Peyer's patch (tissue), 4 donors: ENCODE results near the gene SORBS1. TPM values are rescaled to one million over a fixed set of nuclear protein-coding genes. Genes with fewer than 3 reads are reported as not detected.

Experiments
- DNase-seq, 3 donors: peaks; one replicate each; pipeline ENCODE4 v3.0.0-alpha.2; 2017 to 2019
- H3K27ac ChIP-seq, 4 donors: fragments of 200-600 bp; sonication (generic); one replicate each; pipeline ENCODE4 v1.5.1; 2016 to 2019
- H3K27me3 ChIP-seq, 2 donors: fragments of 200-600 bp; sonication (generic); one replicate each; pipeline ENCODE4 v1.5.1; 2019
- H3K36me3 ChIP-seq, 3 donors: fragments of 200-600 bp; sonication (generic); one replicate each; pipeline ENCODE4 v1.5.1; 2016 to 2019
- H3K4me1 ChIP-seq, 4 donors: fragments of 200-600 bp; sonication (generic); one replicate each; pipeline ENCODE4 v1.5.1; 2016 to 2019
- H3K4me3 ChIP-seq, 4 donors: fragments of 200-600 bp; sonication (generic); 1 replicate in 3 of 4; 2 replicates in 1 of 4; pipeline ENCODE4 v1.5.1; 2016 to 2019; ENCODE audit warnings: mild to moderate bottlenecking in 1 of 4
- H3K9me3 ChIP-seq, 4 donors: fragments of 200-600 bp; sonication (generic); one replicate each; pipeline ENCODE4 v1.5.1; 2016 to 2019; ENCODE audit warnings: mild to moderate bottlenecking in 1 of 4
- CTCF ChIP-seq, 6 experiments: fragments of 450-650 bp in 4 of 6; fragments of 200-600 bp in 2 of 6; sonication (generic) in 1 of 6; IDR thresholded peaks; one replicate each; pipeline ENCODE4 v1.5.1; 2017 to 2019; ENCODE audit warnings: antibody characterized with exemption in 6 of 6, mild to moderate bottlenecking in 3 of 6, moderate library complexity in 1 of 6
- POLR2A ChIP-seq, 2 donors: fragments of 450-650 bp; IDR thresholded peaks; one replicate each; pipeline ENCODE4 v1.5.1; 2017; ENCODE audit warnings: antibody characterized with exemption in 2 of 2, mild to moderate bottlenecking in 2 of 2, moderate library complexity in 2 of 2
- total RNA-seq, 4 donors: library from RNA; depleted of rRNA; stranded (reverse); fragments of >200 nt; gene quantifications; one replicate each; pipeline ENCODE4 v1.1.0, GENCODE V29; 2016

The SORBS1 gene
- total RNA-seq, 4 donors from 2014 or later: 34.3 to 57.1 (median 48.7) TPM

GRCh38 chr10:95374597-95375209 is 186.5 kb downstream of the SORBS1 start:
- Histone ChIP-seq H3K4me1 (no peaks in the 10 kb centered on the region), H3K27ac (no peak overlapping the region), H3K4me3 (no peak overlapping the region), H3K27me3 (no peaks in the 10 kb centered on the region), H3K36me3 (peaks cover 0 to 3% (median 0%) of the 10 kb centered on the region in 3 donors), H3K9me3 (no peaks in the 10 kb centered on the region)
- DNase-seq: peak; percentile 32 to 85 (median 60)
- TF ChIP-seq CTCF (IDR thresholded peaks at IDR 0.05) (peak; percentile 18 to 89 (median 81)), POLR2A (IDR thresholded peaks at IDR 0.05) (no peak)

- no peaks in the 10 kb centered on the region for H3K27me3 ChIP-seq
- no peaks in the 10 kb centered on the region for H3K4me1 ChIP-seq
- TF ChIP-seq CTCF (IDR thresholded peaks at IDR 0.05) (no peak), POLR2A (IDR thresholded peaks at IDR 0.05) (no peak)
- no peak overlapping the region for H3K4me3 ChIP-seq
- no peaks in the 10 kb centered on the region for H3K9me3 ChIP-seq
- no peak for DNase-seq
- peaks cover 0 to 3% (median 0%) of the 10 kb centered on the region in 3 donors for H3K36me3 ChIP-seq
- no peak overlapping the region for H3K27ac ChIP-seq
Measured at GRCh38 chr10:95373660-95374059, 187.5 kb downstream of the SORBS1 start.

GRCh38 chr10:95364342-95364741 is 196.8 kb downstream of the SORBS1 start:
- Histone ChIP-seq H3K4me3 (no peak overlapping the region), H3K27me3 (no peaks in the 10 kb centered on the region), H3K27ac (no peak overlapping the region), H3K4me1 (peaks cover 0 to 7% (median 0%) of the 10 kb centered on the region in 4 donors), H3K9me3 (no peaks in the 10 kb centered on the region), H3K36me3 (no peaks in the 10 kb centered on the region)
- TF ChIP-seq CTCF (IDR thresholded peaks at IDR 0.05) (no peak), POLR2A (IDR thresholded peaks at IDR 0.05) (no peak)
- no peak for DNase-seq

- TF ChIP-seq CTCF (IDR thresholded peaks at IDR 0.05) (peak; percentile 59 to 98 (median 92)), POLR2A (IDR thresholded peaks at IDR 0.05) (no peak)
- H3K36me3 ChIP-seq: no peaks in the 10 kb centered on the region
- peak in 2 of 3 donors; percentile 46 to 75 for DNase-seq
Measured at GRCh38 chr10:95363303-95363912, 197.8 kb downstream of the SORBS1 start.

GRCh38 chr10:95360122-95360714 is 201.0 kb downstream of the SORBS1 start:
- Histone ChIP-seq H3K36me3 (peaks cover 0 to 9% (median 0%) of the 10 kb centered on the region in 3 donors), H3K27me3 (no peaks in the 10 kb centered on the region), H3K4me1 (peaks cover 0 to 7% (median 0%) of the 10 kb centered on the region in 4 donors), H3K27ac (no peak overlapping the region), H3K9me3 (no peaks in the 10 kb centered on the region), H3K4me3 (no peak overlapping the region)
- no peak for DNase-seq
- no peak for TF ChIP-seq CTCF (IDR thresholded peaks at IDR 0.05)
- TF ChIP-seq POLR2A (IDR thresholded peaks at IDR 0.05): no peak

More at GRCh38 chr10:95363303-95363912, 197.8 kb downstream of the SORBS1 start:
- H3K27ac ChIP-seq: no peak overlapping the region
- H3K9me3 ChIP-seq: no peaks in the 10 kb centered on the region
- H3K27me3 ChIP-seq: no peaks in the 10 kb centered on the region
- no peak overlapping the region for H3K4me3 ChIP-seq
- H3K4me1 ChIP-seq: peaks cover 0 to 7% (median 0%) of the 10 kb centered on the region in 4 donors
